ENCODE results near the gene HEMGN.
"Not testable (repeated sequence)": the region's sequence is repeated elsewhere in the genome, so short reads cannot be mapped to it uniquely, and the experiment has no call there.

The HEMGN gene

GRCh38 chr9:97947094-97947493 lies 9.1 kb upstream of the HEMGN start:
- not testable (repeated sequence) for H3K4me1 ChIP-seq (ENCODE audit: control insufficient read depth, low read depth, low read length); H2BK120ac ChIP-seq (ENCODE audit: low read depth, low read length); H3K36me3 ChIP-seq (ENCODE audit: control insufficient read depth, insufficient read depth, low read length); H2BK5ac ChIP-seq (ENCODE audit: low read length); H3K4me2 ChIP-seq (ENCODE audit: low read length); H3K79me2 ChIP-seq (ENCODE audit: control insufficient read depth, insufficient read depth, low read length); H2AK5ac ChIP-seq (ENCODE audit: low read length); H4K8ac ChIP-seq (ENCODE audit: low read depth, low read length); H3K4ac ChIP-seq (ENCODE audit: low read depth, low read length); H3K79me1 ChIP-seq (ENCODE audit: low read length); H3K27ac ChIP-seq (ENCODE audit: low read depth, low read length); H3K18ac ChIP-seq (ENCODE audit: low read length); H4K5ac ChIP-seq (ENCODE audit: low read length); H3K23ac ChIP-seq (ENCODE audit: low read length); H3K27me3 ChIP-seq (ENCODE audit: insufficient read depth, low read length, poor library complexity); H3K9ac ChIP-seq (ENCODE audit: low read length); DNase-seq; H3K4me3 ChIP-seq (ENCODE audit: low read length); H2BK15ac ChIP-seq (replicated peaks; ENCODE audit: low read depth); H3K56ac ChIP-seq (ENCODE audit: low read length)
- no CpG with 5 or more reads among the region's 2 CpGs for WGBS (ENCODE audit: extremely low coverage, insufficient coverage, low lambda C conversion rate)

- H3K56ac ChIP-seq (ENCODE audit: low read length); H3K4ac ChIP-seq (ENCODE audit: low read depth, low read length); H3K23ac ChIP-seq (ENCODE audit: low read length); H2BK5ac ChIP-seq (ENCODE audit: low read length); H3K18ac ChIP-seq (ENCODE audit: low read length); H3K4me3 ChIP-seq (ENCODE audit: low read length); H3K36me3 ChIP-seq (ENCODE audit: control insufficient read depth, insufficient read depth, low read length); H2BK15ac ChIP-seq (replicated peaks; ENCODE audit: low read depth); H3K79me1 ChIP-seq (ENCODE audit: low read length); H2AK5ac ChIP-seq (ENCODE audit: low read length); H3K4me2 ChIP-seq (ENCODE audit: low read length); H2BK120ac ChIP-seq (ENCODE audit: low read depth, low read length); H4K5ac ChIP-seq (ENCODE audit: low read length); DNase-seq; H3K27ac ChIP-seq (ENCODE audit: low read depth, low read length); H3K9ac ChIP-seq (ENCODE audit: low read length); H4K8ac ChIP-seq (ENCODE audit: low read depth, low read length); H3K79me2 ChIP-seq (ENCODE audit: control insufficient read depth, insufficient read depth, low read length); H3K4me1 ChIP-seq (ENCODE audit: control insufficient read depth, low read depth, low read length): not testable (repeated sequence)
- WGBS (ENCODE audit: extremely low coverage, insufficient coverage, low lambda C conversion rate) = no CpG with 5 or more reads among the region's 2 CpGs
- H3K27me3 ChIP-seq (ENCODE audit: insufficient read depth, low read length, poor library complexity) = peaks cover 13% of the 10 kb centered on the region
These were observed 7.5 kb upstream of the HEMGN start for GRCh38 chr9:97945470-97945869.

DNA sequence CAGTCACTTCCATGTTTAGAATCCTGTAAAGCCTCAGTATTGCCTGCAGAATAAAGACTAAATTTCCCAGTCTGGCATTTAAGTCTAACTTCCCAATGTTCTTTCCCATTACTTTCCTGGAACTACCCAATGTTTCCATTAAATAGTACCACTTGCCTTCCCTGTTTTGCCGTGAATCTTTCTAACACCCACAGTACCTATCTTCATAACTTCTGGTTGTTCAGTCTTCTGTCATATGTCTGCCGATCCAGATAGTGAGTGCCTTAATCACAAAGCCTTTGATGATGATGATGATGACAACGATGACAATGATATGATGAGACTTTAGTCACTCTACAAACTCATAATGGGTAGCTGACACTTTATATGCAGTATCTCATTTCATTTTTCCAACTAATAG lies 6.6 kb upstream of the HEMGN start:
- Histone ChIP-seq H3K36me3 (ENCODE audit: control insufficient read depth, insufficient read depth, low read length) (no peaks in the 10 kb centered on the region), H4K8ac (ENCODE audit: low read depth, low read length) (no peak overlapping the region), H2BK120ac (ENCODE audit: low read depth, low read length) (no peak overlapping the region), H2BK5ac (ENCODE audit: low read length) (no peak overlapping the region), H2AK5ac (ENCODE audit: low read length) (no peak overlapping the region), H3K4me3 (ENCODE audit: low read length) (no peak overlapping the region), H3K27me3 (ENCODE audit: insufficient read depth, low read length, poor library complexity) (peaks cover 15% of the 10 kb centered on the region), H3K18ac (ENCODE audit: low read length) (no peak overlapping the region), H3K4me2 (ENCODE audit: low read length) (no peak overlapping the region), H4K5ac (ENCODE audit: low read length) (no peak overlapping the region), H3K23ac (ENCODE audit: low read length) (no peak overlapping the region), H3K27ac (ENCODE audit: low read depth, low read length) (no peak overlapping the region), H3K56ac (ENCODE audit: low read length) (no peak overlapping the region), H3K79me1 (ENCODE audit: low read length) (no peaks in the 10 kb centered on the region), H3K9ac (ENCODE audit: low read length) (no peak overlapping the region), H3K79me2 (ENCODE audit: control insufficient read depth, insufficient read depth, low read length) (no peaks in the 10 kb centered on the region), H3K4me1 (ENCODE audit: control insufficient read depth, low read depth, low read length) (no peaks in the 10 kb centered on the region), H2BK15ac (replicated peaks; ENCODE audit: low read depth) (no peak overlapping the region), H3K4ac (ENCODE audit: low read depth, low read length) (no peak overlapping the region)
- DNase-seq = no peak
- no CpG with 5 or more reads among the region's 3 CpGs for WGBS (ENCODE audit: extremely low coverage, insufficient coverage, low lambda C conversion rate)

DNA sequence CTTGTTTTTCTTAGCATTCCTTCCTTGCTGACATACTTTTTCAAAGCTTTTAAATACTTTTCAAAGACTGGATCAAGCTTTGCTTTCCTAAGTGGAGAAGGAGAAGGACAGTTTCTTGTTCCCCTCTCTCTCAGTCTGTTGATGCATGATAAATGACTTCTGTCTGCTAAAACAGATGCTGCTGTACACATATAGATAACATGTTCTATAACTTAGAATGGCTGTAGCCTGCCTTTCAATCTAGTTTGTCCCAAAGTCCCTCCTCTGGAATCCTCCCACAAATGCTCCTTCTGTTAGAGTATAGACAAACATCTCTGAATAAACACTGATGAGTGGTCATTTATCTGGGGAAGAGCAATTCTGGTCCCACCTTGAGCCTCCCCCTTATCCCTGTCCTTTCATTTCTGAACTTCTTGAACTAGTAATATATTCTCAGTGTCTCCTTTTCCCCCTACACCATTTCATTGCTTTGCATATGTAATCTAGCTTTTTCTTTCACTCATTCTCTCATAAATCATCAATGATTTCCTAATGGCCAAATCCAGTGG lies 5.4 kb upstream of the HEMGN start:
- H3K36me3 ChIP-seq (ENCODE audit: control insufficient read depth, insufficient read depth, low read length) = no peaks in the 10 kb centered on the region
- DNase-seq = no peak
- no peak overlapping the region for H3K9ac ChIP-seq (ENCODE audit: low read length)

GRCh38 chr9:97941323-97941722 lies 3.4 kb upstream of the HEMGN start:
- peaks cover 15% of the 10 kb centered on the region for H3K27me3 ChIP-seq (ENCODE audit: insufficient read depth, low read length, poor library complexity)

More for the DNA sequence above, 5.4 kb upstream of the HEMGN start:
- H3K4ac ChIP-seq (ENCODE audit: low read depth, low read length) = no peak overlapping the region
- no peak overlapping the region for H2AK5ac ChIP-seq (ENCODE audit: low read length)
- no peak overlapping the region for H3K4me3 ChIP-seq (ENCODE audit: low read length)
- no peak overlapping the region for H3K27ac ChIP-seq (ENCODE audit: low read depth, low read length)
- H2BK120ac ChIP-seq (ENCODE audit: low read depth, low read length) = no peak overlapping the region
- no peak overlapping the region for H4K8ac ChIP-seq (ENCODE audit: low read depth, low read length)
- H3K79me2 ChIP-seq (ENCODE audit: control insufficient read depth, insufficient read depth, low read length) = no peaks in the 10 kb centered on the region
- H3K27me3 ChIP-seq (ENCODE audit: insufficient read depth, low read length, poor library complexity) = peaks cover 15% of the 10 kb centered on the region
- H3K79me1 ChIP-seq (ENCODE audit: low read length) = no peaks in the 10 kb centered on the region
- no peak overlapping the region for H3K56ac ChIP-seq (ENCODE audit: low read length)
- no peak overlapping the region for H3K18ac ChIP-seq (ENCODE audit: low read length)
- no peak overlapping the region for H3K23ac ChIP-seq (ENCODE audit: low read length)
- H4K5ac ChIP-seq (ENCODE audit: low read length) = no peak overlapping the region
- H3K4me2 ChIP-seq (ENCODE audit: low read length) = no peak overlapping the region
- no peaks in the 10 kb centered on the region for H3K4me1 ChIP-seq (ENCODE audit: control insufficient read depth, low read depth, low read length)
- no peak overlapping the region for H2BK15ac ChIP-seq (replicated peaks; ENCODE audit: low read depth)
- H2BK5ac ChIP-seq (ENCODE audit: low read length) = no peak overlapping the region

GRCh38 chr9:97940741-97941140 lies 2.8 kb upstream of the HEMGN start:
- Histone ChIP-seq H3K79me2 (ENCODE audit: control insufficient read depth, insufficient read depth, low read length) (no peaks in the 10 kb centered on the region), H2BK120ac (ENCODE audit: low read depth, low read length) (no peak overlapping the region)

More at GRCh38 chr9:97941323-97941722, 3.4 kb upstream of the HEMGN start:
- no peak overlapping the region for H3K23ac ChIP-seq (ENCODE audit: low read length)
- H3K36me3 ChIP-seq (ENCODE audit: control insufficient read depth, insufficient read depth, low read length) = no peaks in the 10 kb centered on the region
- no peak overlapping the region for H3K27ac ChIP-seq (ENCODE audit: low read depth, low read length)
- no peaks in the 10 kb centered on the region for H3K79me1 ChIP-seq (ENCODE audit: low read length)
- no peak overlapping the region for H3K4ac ChIP-seq (ENCODE audit: low read depth, low read length)
- no peak overlapping the region for H3K18ac ChIP-seq (ENCODE audit: low read length)
- no peak overlapping the region for H2AK5ac ChIP-seq (ENCODE audit: low read length)
- H3K79me2 ChIP-seq (ENCODE audit: control insufficient read depth, insufficient read depth, low read length) = no peaks in the 10 kb centered on the region
- no peak overlapping the region for H2BK120ac ChIP-seq (ENCODE audit: low read depth, low read length)
- no peak overlapping the region for H4K8ac ChIP-seq (ENCODE audit: low read depth, low read length)
- no peak overlapping the region for H3K9ac ChIP-seq (ENCODE audit: low read length)
- no CpG with 5 or more reads among the region's 1 CpG for WGBS (ENCODE audit: extremely low coverage, insufficient coverage, low lambda C conversion rate)
- no peak overlapping the region for H2BK15ac ChIP-seq (replicated peaks; ENCODE audit: low read depth)
- no peak overlapping the region for H3K4me2 ChIP-seq (ENCODE audit: low read length)
- no peak overlapping the region for H2BK5ac ChIP-seq (ENCODE audit: low read length)
- DNase-seq = no peak
- H4K5ac ChIP-seq (ENCODE audit: low read length) = no peak overlapping the region
- no peak overlapping the region for H3K4me3 ChIP-seq (ENCODE audit: low read length)
- H3K4me1 ChIP-seq (ENCODE audit: control insufficient read depth, low read depth, low read length) = no peaks in the 10 kb centered on the region
- no peak overlapping the region for H3K56ac ChIP-seq (ENCODE audit: low read length)

More at GRCh38 chr9:97940741-97941140, 2.8 kb upstream of the HEMGN start:
- H3K36me3 ChIP-seq (ENCODE audit: control insufficient read depth, insufficient read depth, low read length) = no peaks in the 10 kb centered on the region
- no peak overlapping the region for H4K5ac ChIP-seq (ENCODE audit: low read length)
- no peak overlapping the region for H2AK5ac ChIP-seq (ENCODE audit: low read length)
- H2BK5ac ChIP-seq (ENCODE audit: low read length) = no peak overlapping the region
- no peak overlapping the region for H3K4ac ChIP-seq (ENCODE audit: low read depth, low read length)
- peaks cover 15% of the 10 kb centered on the region for H3K27me3 ChIP-seq (ENCODE audit: insufficient read depth, low read length, poor library complexity)
- H3K23ac ChIP-seq (ENCODE audit: low read length) = no peak overlapping the region
- no peak overlapping the region for H4K8ac ChIP-seq (ENCODE audit: low read depth, low read length)
- WGBS (ENCODE audit: extremely low coverage, insufficient coverage, low lambda C conversion rate) = no CpG with 5 or more reads among the region's 3 CpGs
- no peak overlapping the region for H3K9ac ChIP-seq (ENCODE audit: low read length)
- H3K56ac ChIP-seq (ENCODE audit: low read length) = no peak overlapping the region
- H3K79me1 ChIP-seq (ENCODE audit: low read length) = no peaks in the 10 kb centered on the region
- H3K4me1 ChIP-seq (ENCODE audit: control insufficient read depth, low read depth, low read length) = no peaks in the 10 kb centered on the region
- H3K4me2 ChIP-seq (ENCODE audit: low read length) = no peak overlapping the region
- DNase-seq = no peak
- H2BK15ac ChIP-seq (replicated peaks; ENCODE audit: low read depth) = no peak overlapping the region
- H3K27ac ChIP-seq (ENCODE audit: low read depth, low read length) = no peak overlapping the region
- no peak overlapping the region for H3K18ac ChIP-seq (ENCODE audit: low read length)
- no peak overlapping the region for H3K4me3 ChIP-seq (ENCODE audit: low read length)
